Eye (tissue), 1 donor: ENCODE data around the gene CUBN.
A peak's percentile ranks its signal among the peaks of the same experiment; 100 is the strongest.
"Not testable (repeated sequence)": the region's sequence is repeated elsewhere in the genome, so short reads cannot be mapped to it uniquely, and the experiment has no call there.

Experiments
- DNase-seq: peaks from one replicate; pipeline ENCODE4 v3.0.0-alpha.2; 2015

CUBN gene

GRCh38 chr10:16853809-16854208 lies 275.8 kb downstream of the CUBN start:
- no peak for DNase-seq

GRCh38 chr10:16853201-16853600 lies 276.4 kb downstream of the CUBN start:
- DNase-seq = peak; percentile 77

GRCh38 chr10:16852624-16853023 lies 277.0 kb downstream of the CUBN start:
- no peak for DNase-seq

- DNase-seq = no peak
Observed at GRCh38 chr10:16848562-16849154, 281.0 kb downstream of the CUBN start.

- no peak for DNase-seq
Observed at GRCh38 chr10:16847644-16848043, 282.0 kb downstream of the CUBN start.

- peak; percentile 47 for DNase-seq
Observed at GRCh38 chr10:16845248-16845647, 284.4 kb downstream of the CUBN start.

- peak; percentile 89 for DNase-seq
Observed at GRCh38 chr10:16843252-16843870, 286.2 kb downstream of the CUBN start.

GRCh38 chr10:16835228-16835627 lies 294.4 kb downstream of the CUBN start:
- no peak for DNase-seq

GRCh38 chr10:16832351-16833080 lies 297.1 kb downstream of the CUBN start:
- peak; percentile 40 for DNase-seq

GRCh38 chr10:16828701-16829175 lies 300.9 kb downstream of the CUBN start:
- no peak for DNase-seq

GRCh38 chr10:16828114-16828568 lies 301.5 kb downstream of the CUBN start:
- peak; percentile 91 for DNase-seq

- not testable (repeated sequence) for DNase-seq
Observed at GRCh38 chr10:16827474-16827873, 302.1 kb downstream of the CUBN start.

- DNase-seq = no peak
Observed at GRCh38 chr10:16822726-16823360, 306.8 kb downstream of the CUBN start.

GRCh38 chr10:16822027-16822426 lies 307.6 kb downstream of the CUBN start:
- no peak for DNase-seq

GRCh38 chr10:16820421-16820820 lies 309.2 kb downstream of the CUBN start:
- no peak for DNase-seq

- no peak for DNase-seq
Observed at GRCh38 chr10:16820018-16820417, 309.6 kb downstream of the CUBN start.

GRCh38 chr10:16819436-16819835 lies 310.2 kb downstream of the CUBN start:
- DNase-seq = no peak

GRCh38 chr10:16819026-16819425 lies 310.6 kb downstream of the CUBN start:
- DNase-seq = no peak

- peak; percentile 100 for DNase-seq
Observed at GRCh38 chr10:16817125-16818019, 312.2 kb downstream of the CUBN start, which contains the start of gene RSU1. TSS of gene RSU1 (minus strand) at chr10:16817424. CDS start at chr10:16817081, 343 bp downstream.

GRCh38 chr10:16816830-16817124 lies 312.8 kb downstream of the CUBN start:
- no peak for DNase-seq

- DNase-seq = no peak
Observed at GRCh38 chr10:16816171-16816570, 313.4 kb downstream of the CUBN start.

GRCh38 chr10:16814012-16814411 lies 315.6 kb downstream of the CUBN start:
- DNase-seq = no peak
